Psoas muscle (tissue), 8 donors: ENCODE data around the gene TOR1A. TPM values are rescaled to one million over a fixed set of nuclear protein-coding genes. Genes with fewer than 3 reads are reported as not detected.

Source experiments
- ATAC-seq, 4 donors: fragments of 200-7000 bp; cut with Tn5 transposase; one replicate each; pipeline ENCODE4 v1.9.1; 2020; ENCODE audit warnings: moderate library complexity in 3 of 4, mild to moderate bottlenecking in 2 of 4
- DNase-seq, 2 donors: peaks; one replicate each; pipeline ENCODE4 v3.0.0-alpha.2; 2020
- H3K27ac ChIP-seq: fragments of 200-600 bp; one replicate; pipeline ENCODE4 v1.8.0; 2022
- H3K27me3 ChIP-seq, 3 donors: fragments of 200-600 bp in 1 of 3; one replicate each; pipeline versions ENCODE4 v1.6.1 to v1.8.0; 2013 to 2022; ENCODE audit warnings: low read length in 2 of 3, mild to moderate bottlenecking in 2 of 3, moderate library complexity in 1 of 3; ENCODE audit not compliant: insufficient read depth in 3 of 3
- H3K36me3 ChIP-seq, 2 donors: fragments of 200-600 bp in 1 of 2; one replicate each; pipeline versions ENCODE4 v1.6.1 to v1.8.0; 2013 to 2022; ENCODE audit warnings: low read depth in 1 of 2, mild to moderate bottlenecking in 1 of 2, moderate library complexity in 1 of 2; ENCODE audit not compliant: insufficient read depth in 1 of 2
- H3K4me1 ChIP-seq: fragments of 200-600 bp; one replicate; pipeline ENCODE4 v1.8.0; 2022
- H3K4me3 ChIP-seq: fragments of 200-600 bp; one replicate; pipeline ENCODE4 v1.8.0; 2022; ENCODE audit warnings: mild to moderate bottlenecking
- H3K9me3 ChIP-seq: fragments of 200-600 bp; one replicate; pipeline ENCODE4 v1.8.0; 2022
- WGBS, 3 donors: extraction: QIAGEN DNeasy Blood & Tissue Kit; methylation state at CpG; one replicate each; pipeline versions ENCODE4 v1.1.6 to v1.1.7; 2013; 5-methylcytosine and 5-hydroxymethylcytosine counted together
- intact Hi-C, 2 donors: fragments of 100-400 bp; cut with DNase I; formaldehyde crosslinking; loops; one replicate each; pipeline versions ENCODE4 v1.11.0 to v1.14.2; 2022
- polyA plus RNA-seq, 3 donors: library from polyadenylated mRNA; stranded (reverse); fragments of 200-250 nt; gene quantifications; one replicate each; pipeline ENCODE4 v1.2.3, GENCODE V29; 2013
- total RNA-seq, 4 donors: library from RNA; stranded (reverse); fragmentation: NEBNext Ultra II Directional in 2 of 4; extraction: Animal tissue kit (Norgen Biotek cat#: 25700) in 2 of 4; gene quantifications; one replicate each; pipeline versions ENCODE4 v1.2.1 to v1.2.4, GENCODE V29; 2021 to 2023
- TF ChIP-seq, protein P1 (sequence below): fragments of 200-600 bp; IDR thresholded peaks from one replicate; pipeline ENCODE4 v1.8.0; 2022; ENCODE audit warnings: antibody characterized with exemption
- donor health status: healthy with polysubstance abuse.
- donor health status: DM: no; HTN: no; CAD: no; lungs with moderate emphysema.
- donor health status: Bipolar disorder and iron deficiency.
- donor health status: healthy.
- donor health status: DM: yes; HTN: yes; CAD: no.
- donor health status: DM: no; HTN: no; CAD: no.
- donor health status: DM: no; HTN: no; CAD: no.
- donor health status: DM: yes; HTN: yes; CAD: no.

Gene TOR1A
- total and polyA plus RNA-seq, 7 donors = 10.4 to 25.4 (median 17.9) TPM

DNA sequence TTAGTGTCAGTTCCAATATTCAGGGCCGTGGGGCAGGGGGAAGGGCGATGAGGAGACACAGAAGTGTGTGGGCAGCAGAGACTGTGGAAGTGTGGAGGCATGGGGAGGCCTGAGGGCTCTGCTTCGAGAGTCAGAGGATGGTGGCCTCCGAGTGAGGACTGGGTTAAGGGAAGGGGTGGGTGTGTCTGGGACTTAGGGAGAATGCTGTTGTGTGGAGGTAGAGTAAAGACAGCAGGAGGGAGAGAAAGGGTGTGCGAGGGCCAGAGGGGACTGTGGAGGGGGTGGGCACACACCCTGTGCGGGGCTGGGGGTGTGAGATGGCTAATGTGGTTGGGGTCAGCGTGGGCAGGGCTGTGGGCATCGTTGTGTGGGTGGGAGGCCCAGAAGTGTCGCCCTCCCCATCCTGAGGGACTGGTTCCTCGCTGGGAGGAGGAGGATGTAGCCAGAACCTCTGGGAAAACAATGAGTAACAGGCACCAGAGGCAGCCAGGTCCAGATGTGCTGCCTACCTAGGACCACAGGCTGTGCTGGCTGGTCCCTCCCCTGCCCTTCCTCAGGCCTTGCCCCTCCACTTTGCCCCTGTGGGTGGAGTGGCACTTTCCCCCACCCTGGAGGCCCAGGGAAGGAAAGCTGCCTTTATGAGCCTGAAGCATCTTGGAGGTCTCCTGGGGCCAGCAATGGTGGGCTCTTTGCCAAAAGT lies 15.5 kb upstream of the TOR1A start:
- no peak overlapping the region for H3K4me3 ChIP-seq
- ATAC-seq = no peak
- H3K9me3 ChIP-seq = no peaks in the 10 kb centered on the region
- H3K36me3 ChIP-seq = peaks cover 0 to 19% of the 10 kb centered on the region in 2 donors
- WGBS, 3 donors = 76 to 83% (median 79%) methylated on average over 10 of the region's 10 CpGs
- no peaks in the 10 kb centered on the region for H3K27me3 ChIP-seq
- no peak overlapping the region for H3K27ac ChIP-seq
- H3K4me1 ChIP-seq = peaks cover 12% of the 10 kb centered on the region
- TF ChIP-seq, protein P1, sequence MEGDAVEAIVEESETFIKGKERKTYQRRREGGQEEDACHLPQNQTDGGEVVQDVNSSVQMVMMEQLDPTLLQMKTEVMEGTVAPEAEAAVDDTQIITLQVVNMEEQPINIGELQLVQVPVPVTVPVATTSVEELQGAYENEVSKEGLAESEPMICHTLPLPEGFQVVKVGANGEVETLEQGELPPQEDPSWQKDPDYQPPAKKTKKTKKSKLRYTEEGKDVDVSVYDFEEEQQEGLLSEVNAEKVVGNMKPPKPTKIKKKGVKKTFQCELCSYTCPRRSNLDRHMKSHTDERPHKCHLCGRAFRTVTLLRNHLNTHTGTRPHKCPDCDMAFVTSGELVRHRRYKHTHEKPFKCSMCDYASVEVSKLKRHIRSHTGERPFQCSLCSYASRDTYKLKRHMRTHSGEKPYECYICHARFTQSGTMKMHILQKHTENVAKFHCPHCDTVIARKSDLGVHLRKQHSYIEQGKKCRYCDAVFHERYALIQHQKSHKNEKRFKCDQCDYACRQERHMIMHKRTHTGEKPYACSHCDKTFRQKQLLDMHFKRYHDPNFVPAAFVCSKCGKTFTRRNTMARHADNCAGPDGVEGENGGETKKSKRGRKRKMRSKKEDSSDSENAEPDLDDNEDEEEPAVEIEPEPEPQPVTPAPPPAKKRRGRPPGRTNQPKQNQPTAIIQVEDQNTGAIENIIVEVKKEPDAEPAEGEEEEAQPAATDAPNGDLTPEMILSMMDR = no peak
- intact Hi-C loops = no loop called here
- no peak for DNase-seq

DNA sequence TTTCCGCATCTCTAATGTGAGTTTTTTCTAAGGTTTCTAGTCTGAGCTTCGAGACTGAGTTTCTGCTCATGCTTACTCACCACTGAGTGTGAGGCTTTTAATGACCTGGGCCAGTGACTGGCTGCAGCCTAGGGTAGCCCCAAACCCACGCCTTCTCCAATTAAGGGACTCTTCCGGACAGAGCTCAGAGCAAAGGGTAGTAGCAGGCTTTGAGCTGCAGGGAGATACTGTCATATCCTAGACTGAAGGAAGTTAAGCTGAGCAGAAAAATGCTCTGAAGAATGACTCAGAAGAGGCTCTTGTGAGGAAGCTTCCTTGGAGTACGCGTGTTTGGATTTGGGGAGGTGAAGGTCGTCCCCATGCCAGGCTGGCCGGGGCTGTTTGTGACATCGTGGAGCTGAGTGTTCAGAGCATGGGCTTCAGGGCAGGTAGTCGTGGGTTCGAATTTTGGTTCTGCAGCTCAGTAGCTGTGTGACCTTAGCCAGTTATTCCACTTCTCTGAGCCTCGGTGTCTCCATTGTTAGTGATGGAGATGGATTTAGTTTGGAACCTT lies 14.8 kb upstream of the TOR1A start:
- no peaks in the 10 kb centered on the region for H3K27me3 ChIP-seq
- no peak for DNase-seq
- peaks cover 18% of the 10 kb centered on the region for H3K4me1 ChIP-seq
- WGBS, 3 donors = 86 to 93% (median 87%) methylated on average over 12 of the region's 12 CpGs
- H3K36me3 ChIP-seq = peaks cover 0 to 21% of the 10 kb centered on the region in 2 donors
- H3K9me3 ChIP-seq = no peaks in the 10 kb centered on the region
- no peak overlapping the region for H3K4me3 ChIP-seq
- TF ChIP-seq, protein P1 = no peak
- no peak overlapping the region for H3K27ac ChIP-seq
- intact Hi-C loops = no loop called here
- no peak for ATAC-seq

DNA sequence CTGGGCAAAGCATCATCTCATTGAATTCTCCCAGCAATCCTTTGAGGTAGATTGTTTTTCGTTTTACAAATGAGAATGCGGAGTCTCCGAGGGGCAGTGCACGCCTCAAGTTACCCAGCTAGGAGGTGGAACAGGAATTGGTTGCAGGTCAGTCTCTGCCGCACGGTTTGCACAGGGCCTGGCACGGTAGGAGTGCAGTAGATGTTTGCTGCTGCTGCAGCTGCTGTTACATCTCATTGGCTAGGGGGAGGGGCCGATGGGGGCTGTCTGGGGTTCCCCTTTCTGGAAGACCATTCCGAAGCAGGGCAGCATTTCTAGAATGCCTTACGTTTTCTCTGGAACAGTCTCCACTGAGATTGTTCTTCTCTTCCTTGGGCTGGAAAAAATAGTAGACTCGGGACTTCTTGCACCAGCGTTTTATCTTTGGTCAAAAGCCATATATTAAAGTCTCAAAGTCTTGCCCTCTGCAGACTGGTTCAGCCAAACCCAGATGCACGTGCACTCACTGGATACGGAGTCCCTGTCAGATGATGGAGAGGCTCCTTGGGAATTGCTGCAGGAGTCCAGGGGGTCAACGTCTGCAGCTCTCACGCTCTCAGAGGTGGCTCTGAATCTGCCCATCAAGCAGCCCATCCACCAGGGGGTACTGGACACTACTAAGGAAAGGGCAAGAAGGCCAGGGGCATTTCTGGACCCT lies 12.5 kb upstream of the TOR1A start:
- TF ChIP-seq, protein P1 = no peak
- peaks cover 22% of the 10 kb centered on the region for H3K4me1 ChIP-seq
- no peak for DNase-seq
- no peaks in the 10 kb centered on the region for H3K27me3 ChIP-seq
- 26 to 33% (median 27%) methylated on average over 16 of the region's 16 CpGs for WGBS, 3 donors
- no peaks in the 10 kb centered on the region for H3K9me3 ChIP-seq
- peak overlapping the region; percentile 94 for H3K27ac ChIP-seq
- H3K4me3 ChIP-seq = peak overlapping the region; percentile 90
- intact Hi-C loops = no loop called here
- no peak for ATAC-seq
- peaks cover 0 to 37% of the 10 kb centered on the region in 2 donors for H3K36me3 ChIP-seq

DNA sequence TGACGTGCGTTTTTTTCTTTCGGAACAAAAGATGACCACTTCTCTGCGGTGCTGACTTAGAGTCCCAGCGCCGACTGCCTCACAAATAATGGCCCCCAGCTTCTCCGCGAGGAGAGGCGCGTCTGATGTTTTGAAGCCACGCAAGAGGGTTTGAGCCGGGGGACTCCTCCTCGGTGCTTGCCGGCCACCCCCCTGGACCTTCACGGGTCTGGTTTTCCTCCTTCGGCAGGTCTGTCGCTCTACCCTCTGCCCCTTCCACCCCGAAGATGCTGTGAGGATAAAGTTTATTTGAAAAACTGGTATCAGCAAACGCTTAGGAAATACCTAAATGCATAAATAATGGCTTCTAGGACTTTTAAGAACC lies 11.9 kb upstream of the TOR1A start:
- Histone ChIP-seq H3K9me3 (no peaks in the 10 kb centered on the region), H3K27me3 (no peaks in the 10 kb centered on the region), H3K4me3 (peak overlapping the region; percentile 90), H3K36me3 (peaks cover 0 to 44% of the 10 kb centered on the region in 2 donors), H3K27ac (peak overlapping the region; percentile 94), H3K4me1 (peaks cover 22% of the 10 kb centered on the region)
- 0 to 1% (median 1%) methylated on average over 19 of the region's 19 CpGs for WGBS, 3 donors
- TF ChIP-seq, protein P1 = no peak
- intact Hi-C loops = no loop called here
- DNase-seq (no peak), ATAC-seq (peak in 1 of 4 donors; percentile 1)
